H1 (cell line): ENCODE data around the gene SLC30A7. TPM values are rescaled to one million over a fixed set of nuclear protein-coding genes. Genes with fewer than 3 reads are reported as not detected.

Source experiments
- CTCF ChIA-PET: fragments of 300-600 bp; sonication (Branson Sonifier 250); formaldehyde crosslinking; loops from one replicate; lab custom pipeline; 2021; ENCODE audit not compliant: partially characterized antibody; lab: Charles Lee
- POLR2A ChIA-PET: fragments of 300-600 bp; sonication (Branson Sonifier 250); formaldehyde crosslinking; loops from one replicate; lab custom pipeline; 2021; ENCODE audit warnings: inconsistent platforms; ENCODE audit not compliant: partially characterized antibody; lab: Charles Lee
- DNase-seq, 2 experiments: peaks; one replicate each; pipeline versions ENCODE4 v3.0.0 to v3.0.0-alpha.2; 2010 to 2022; ENCODE audit warnings: low spot score in 2 of 2, low read depth in 1 of 2, mixed read lengths in 1 of 2
- FAIRE-seq: peaks from 2 replicates; lab custom pipeline; 2011; peaks lifted over from hg19 to GRCh38; lab: Jason Lieb, UNC
- H2AFZ ChIP-seq: 2 replicates; pipeline ENCODE4 v1.8.1; 2012; ENCODE audit warnings: low read length, inconsistent platforms
- H2AK5ac ChIP-seq: 2 replicates; pipeline ENCODE4 v1.6.1; 2013; ENCODE audit warnings: low read depth, low read length
- H2BK120ac ChIP-seq: replicated peaks from 2 replicates; pipeline ENCODE3; 2013; ENCODE audit warnings: low read depth, low read length, inconsistent platforms
- H2BK12ac ChIP-seq: 2 replicates; pipeline ENCODE4 v1.6.1; 2013; ENCODE audit warnings: low read depth, low read length
- H2BK15ac ChIP-seq: 2 replicates; pipeline ENCODE4 v1.6.1; 2013; ENCODE audit warnings: low read length
- H2BK20ac ChIP-seq: 2 replicates; pipeline ENCODE4 v1.6.1; 2013; ENCODE audit warnings: low read length
- H2BK5ac ChIP-seq: 2 replicates; pipeline ENCODE4 v1.6.1; 2013; ENCODE audit warnings: low read depth, low read length
- H3K14ac ChIP-seq: 2 replicates; pipeline ENCODE4 v1.6.1; 2013; ENCODE audit warnings: inconsistent platforms; ENCODE audit not compliant: insufficient read length
- H3K18ac ChIP-seq: 2 replicates; pipeline ENCODE4 v1.6.1; 2013; ENCODE audit warnings: low read length; ENCODE audit errors: extremely low read depth
- H3K23ac ChIP-seq: 2 replicates; pipeline ENCODE4 v1.6.1; 2013; ENCODE audit warnings: inconsistent platforms; ENCODE audit not compliant: insufficient read length
- H3K23me2 ChIP-seq: 2 replicates; pipeline ENCODE4 v1.6.1; 2013; ENCODE audit warnings: low read depth, low read length
- H3K27ac ChIP-seq: 2 replicates; pipeline ENCODE4 v1.6.1; 2011; ENCODE audit warnings: low read depth, low read length, inconsistent platforms
- H3K27me3 ChIP-seq, 4 experiments: replicated peaks in 1 of 4; 1 replicate in 1 of 4; 2 replicates in 3 of 4; pipeline versions ENCODE4 v1.6.1 to v1.8.1; 2011 to 2013; ENCODE audit warnings: low read length in 3 of 4, mild to moderate bottlenecking in 3 of 4, inconsistent platforms in 2 of 4, mixed read lengths in 2 of 4, moderate library complexity in 1 of 4; ENCODE audit not compliant: control insufficient read depth in 3 of 4, insufficient read depth in 3 of 4; ENCODE audit errors: extremely low read depth in 1 of 4
- H3K36me3 ChIP-seq, 4 experiments: 2 replicates each; pipeline versions ENCODE4 v1.6.1 to v1.8.1; 2011 to 2013; ENCODE audit warnings: mild to moderate bottlenecking in 4 of 4, low read length in 3 of 4, moderate library complexity in 2 of 4, control low read depth in 1 of 4, inconsistent platforms in 1 of 4; ENCODE audit not compliant: insufficient read depth in 4 of 4, control insufficient read depth in 2 of 4
- H3K4ac ChIP-seq: replicated peaks from 2 replicates; pipeline ENCODE3; 2013; ENCODE audit warnings: low read length, low read depth, mixed read lengths, inconsistent platforms; ENCODE audit not compliant: insufficient read length
- H3K4me1 ChIP-seq, 4 experiments: replicated peaks in 1 of 4; 1 replicate in 1 of 4; 2 replicates in 3 of 4; pipeline versions ENCODE4 v1.6.1 to v1.8.1; 2011 to 2013; ENCODE audit warnings: low read length in 3 of 4, inconsistent platforms in 2 of 4, mixed read lengths in 1 of 4; ENCODE audit not compliant: insufficient read depth in 4 of 4, control insufficient read depth in 3 of 4
- H3K4me2 ChIP-seq, 2 experiments: 2 replicates each; pipeline versions ENCODE4 v1.6.1 to v1.8.1; 2011 to 2013; ENCODE audit warnings: low read depth in 2 of 2, low read length in 2 of 2, control low read depth in 1 of 2, inconsistent platforms in 1 of 2, mild to moderate bottlenecking in 1 of 2; ENCODE audit not compliant: insufficient read depth in 1 of 2
- H3K4me3 ChIP-seq, 4 experiments: fragments of 200-600, 300-600 bp in 1 of 4; sonication (generic), shearing (Covaris generic), sonication (Bioruptor Twin) in 1 of 4; 2 replicates each; pipeline versions ENCODE4 v1.5.1 to v1.8.1; 2011 to 2016; ENCODE audit warnings: low read length in 4 of 4, low read depth in 3 of 4, control low read depth in 2 of 4, inconsistent platforms in 2 of 4, mild to moderate bottlenecking in 2 of 4, mixed read lengths in 1 of 4, moderate library complexity in 1 of 4; ENCODE audit not compliant: insufficient read depth in 2 of 4; ENCODE audit errors: extremely low read depth in 1 of 4
- H3K56ac ChIP-seq: replicated peaks from 2 replicates; pipeline ENCODE3; 2013; ENCODE audit warnings: low read depth, mild to moderate bottlenecking, mixed read lengths, low read length, inconsistent platforms; ENCODE audit not compliant: insufficient read length
- H3K79me1 ChIP-seq: 2 replicates; pipeline ENCODE4 v1.6.1; 2013; ENCODE audit warnings: low read depth, low read length, control low read depth
- H3K79me2 ChIP-seq, 2 experiments: 2 replicates each; pipeline versions ENCODE4 v1.6.1 to v1.8.1; 2012 to 2013; ENCODE audit warnings: low read length in 2 of 2, mild to moderate bottlenecking in 2 of 2, inconsistent platforms in 1 of 2; ENCODE audit not compliant: insufficient read depth in 2 of 2, control insufficient read depth in 1 of 2
- H3K9ac ChIP-seq, 4 experiments: replicated peaks in 1 of 4; 1 replicate in 1 of 4; 2 replicates in 3 of 4; pipeline versions ENCODE4 v1.6.1 to v1.8.1; 2011 to 2013; ENCODE audit warnings: low read depth in 3 of 4, low read length in 3 of 4, control low read depth in 2 of 4, mild to moderate bottlenecking in 2 of 4, moderate library complexity in 2 of 4, inconsistent platforms in 1 of 4; ENCODE audit errors: extremely low read depth in 1 of 4
- H3K9me3 ChIP-seq, 2 experiments: 2 replicates each; pipeline versions ENCODE4 v1.6.1 to v1.8.1; 2012 to 2013; ENCODE audit warnings: mild to moderate bottlenecking in 2 of 2, moderate library complexity in 2 of 2, control low read depth in 1 of 2, inconsistent platforms in 1 of 2, low read depth in 1 of 2, low read length in 1 of 2, mixed read lengths in 1 of 2; ENCODE audit not compliant: insufficient read depth in 2 of 2
- H4K20me1 ChIP-seq, 2 experiments: replicated peaks in 1 of 2; 2 replicates each; pipeline versions ENCODE3 to v1.8.1; 2011 to 2013; ENCODE audit warnings: inconsistent platforms in 2 of 2, low read length in 2 of 2, mild to moderate bottlenecking in 1 of 2; ENCODE audit not compliant: insufficient read depth in 2 of 2, control insufficient read depth in 1 of 2
- H4K5ac ChIP-seq: 2 replicates; pipeline ENCODE4 v1.6.1; 2013; ENCODE audit warnings: low read length, low read depth, mixed read lengths, inconsistent platforms; ENCODE audit not compliant: insufficient read length
- H4K8ac ChIP-seq: 2 replicates; pipeline ENCODE4 v1.8.0; 2013; ENCODE audit warnings: mild to moderate bottlenecking, moderate library complexity, low read length, inconsistent platforms; ENCODE audit not compliant: insufficient read depth; ENCODE audit errors: extremely low read depth
- H4K91ac ChIP-seq: replicated peaks from 2 replicates; pipeline ENCODE3; 2013; ENCODE audit warnings: low read length, mixed read lengths, inconsistent platforms; ENCODE audit not compliant: insufficient read length
- CBX8 ChIP-seq: fragments of 300-800, 300-1000 bp; sonication (generic); IDR thresholded peaks from 2 replicates; pipeline ENCODE4 v1.7.1; 2016; ENCODE audit warnings: low read depth, low read length, borderline replicate concordance
- GTF2F1 ChIP-seq: IDR thresholded peaks from 2 replicates; pipeline ENCODE4 v1.6.1; 2012; ENCODE audit warnings: low read depth, low read length, improper control_type of control experiment, borderline replicate concordance
- KDM1A ChIP-seq: fragments of 200-600, 300-600 bp; sonication (generic); IDR thresholded peaks from 2 replicates; pipeline ENCODE4 v1.7.1; 2016; ENCODE audit warnings: mild to moderate bottlenecking, low read length, borderline replicate concordance
- RAD21 ChIP-seq, 2 experiments: IDR thresholded peaks in 1 of 2; conservative IDR thresholded peaks in 1 of 2; 2 replicates each; pipeline ENCODE4 v1.6.1; 2011; ENCODE audit warnings: low read depth in 2 of 2, low read length in 2 of 2, improper control_type of control experiment in 1 of 2, inconsistent platforms in 1 of 2, mild to moderate bottlenecking in 1 of 2, moderate library complexity in 1 of 2
- RFX5 ChIP-seq: IDR thresholded peaks from 2 replicates; pipeline ENCODE4 v1.6.1; 2011; ENCODE audit warnings: low read depth, low read length, improper control_type of control experiment, borderline replicate concordance
- SIX5 ChIP-seq: IDR thresholded peaks from 2 replicates; pipeline ENCODE4 v1.6.1; 2011; ENCODE audit warnings: mild to moderate bottlenecking, low read depth, low read length
- ZNF274 ChIP-seq: IDR thresholded peaks from 2 replicates; pipeline ENCODE4 v1.7.0; 2012; ENCODE audit warnings: low read length, borderline replicate concordance; ENCODE audit errors: extremely low read depth
- WGBS, 2 experiments: shearing (Covaris generic) in 1 of 2; methylation state at CpG; one replicate each; pipeline versions ENCODE4 v1.1.6 to v1.1.7; 2013 to 2015; ENCODE audit warnings: low lambda C conversion rate in 2 of 2, mixed read lengths in 2 of 2, inconsistent platforms in 1 of 2, low coverage in 1 of 2, missing lambda C conversion rate in 1 of 2; ENCODE audit not compliant: insufficient replicate concordance in 2 of 2, insufficient coverage in 1 of 2, insufficient read length in 1 of 2; ENCODE audit errors: extremely low coverage in 1 of 2, missing lambda C conversion rate in 1 of 2; 5-methylcytosine and 5-hydroxymethylcytosine counted together
- polyA plus RNA-seq, 7 experiments: library from polyadenylated mRNA; depleted of rRNA in 3 of 7; stranded (reverse) in 5 of 7; unstranded in 2 of 7; fragments of >200 nt in 5 of 7; fragments of 200-250 nt in 2 of 7; gene quantifications; 1 replicate in 5 of 7; 2 replicates in 1 of 7; 4 replicates in 1 of 7; pipeline versions ENCODE4 v1.2.1 to v1.2.3, GENCODE V29; 2011 to 2013; ENCODE audit warnings: missing spikeins in 2 of 7, mixed read lengths in 2 of 7
- total RNA-seq: library from RNA; stranded (reverse); fragmentation: NEBNext Ultra II Directional; extraction: Animal tissue kit (Norgen Biotek cat#: 25700); gene quantifications from 2 replicates; pipeline ENCODE4 v1.2.1, GENCODE V29; 2021

SLC30A7 gene
- total and polyA plus RNA-seq, 2 of the 8 experiments (the other 6 are each of a cell fraction or from before 2014, with no cell fraction given) = 5.5 to 22.1 TPM

GRCh38 chr1:101005871-101006270, 110.0 kb downstream of the SLC30A7 start:
- Histone ChIP-seq H4K5ac (no peak overlapping the region), H3K79me2 (no peaks in the 10 kb centered on the region), H3K14ac (no peak overlapping the region), H3K27me3 (no peaks in the 10 kb centered on the region), H3K4me2 (no peak overlapping the region), H4K8ac (no peak overlapping the region), H2AFZ (no peak overlapping the region), H4K20me1 (no peaks in the 10 kb centered on the region), H2BK15ac (no peak overlapping the region), H3K56ac (no peak overlapping the region), H2BK120ac (no peak overlapping the region), H3K4me1 (peaks cover 0 to 4% (median 0%) of the 10 kb centered on the region in 4 experiments; a peak in 1 of 7 replicates), H4K91ac (no peak overlapping the region), H3K4me3 (no peak overlapping the region), H2BK20ac (no peak overlapping the region), H3K4ac (no peak overlapping the region), H3K36me3 (peaks cover 0 to 4% (median 3%) of the 10 kb centered on the region in 4 experiments; a peak in 5 of 8 replicates), H3K23ac (no peak overlapping the region), H2AK5ac (no peak overlapping the region), H2BK5ac (no peak overlapping the region), H3K9ac (no peak overlapping the region), H2BK12ac (no peak overlapping the region), H3K79me1 (no peaks in the 10 kb centered on the region), H3K9me3 (no peaks in the 10 kb centered on the region), H3K18ac (no peak overlapping the region), H3K27ac (no peak overlapping the region), H3K23me2 (no peaks in the 10 kb centered on the region)
- no peak for TF ChIP-seq RAD21 (IDR thresholded peaks at IDR 0.05 in 1 of 2, conservative IDR thresholded peaks at IDR 0.05 in 1 of 2; ENCODE audit: low read depth in 2 of 2, low read length in 2 of 2)
- TF ChIP-seq RFX5 = no peak
- TF ChIP-seq GTF2F1 = no peak
- TF ChIP-seq CBX8 = no peak
- TF ChIP-seq ZNF274 = no peak
- TF ChIP-seq KDM1A = no peak
- TF ChIP-seq SIX5 = no peak
- WGBS, 2 experiments = 97% methylated on average over 3 of the region's 4 CpGs; no CpG with 5 or more reads in 1 of the 2 experiments
- ChIA-PET CTCF (no interaction called here), POLR2A (interaction anchor here (1.6 kb wide), 1 partner anchor 10 kb away, joined by 3 read pairs; no protein-coding TSS in a partner anchor)
- FAIRE-seq (no peak), DNase-seq (no peak)
